Upper lobe of right lung (tissue), 1 donor: Measurements from ENCODE around the gene KIAA0825. TPM values are rescaled to one million over a fixed set of nuclear protein-coding genes. Genes with fewer than 3 reads are reported as not detected.

Source experiments
- ATAC-seq: fragments of 200-7000 bp; cut with Tn5 transposase; one replicate; pipeline ENCODE4 v1.9.1; 2020; ENCODE audit warnings: mild to moderate bottlenecking, moderate library complexity
- DNase-seq: peaks from one replicate; pipeline ENCODE4 v3.0.0-alpha.2; 2020
- H3K27ac ChIP-seq: fragments of 200-600 bp; one replicate; pipeline ENCODE4 v1.8.0; 2022
- H3K27me3 ChIP-seq: fragments of 200-600 bp; one replicate; pipeline ENCODE4 v1.8.0; 2022; ENCODE audit warnings: mild to moderate bottlenecking
- H3K36me3 ChIP-seq: fragments of 200-600 bp; one replicate; pipeline ENCODE4 v1.8.0; 2022
- H3K4me1 ChIP-seq: fragments of 200-600 bp; one replicate; pipeline ENCODE4 v1.8.0; 2022
- H3K4me3 ChIP-seq: fragments of 200-600 bp; one replicate; pipeline ENCODE4 v1.8.0; 2022; ENCODE audit warnings: mild to moderate bottlenecking
- H3K9me3 ChIP-seq: fragments of 200-600 bp; one replicate; pipeline ENCODE4 v1.8.0; 2022
- CTCF ChIP-seq: fragments of 200-600 bp; IDR thresholded peaks from one replicate; pipeline ENCODE4 v1.8.0; 2022; ENCODE audit warnings: antibody characterized with exemption
- intact Hi-C: fragments of 100-400 bp; cut with DNase I; formaldehyde crosslinking; loops from one replicate; pipeline ENCODE4 v1.11.0; 2022
- total RNA-seq: library from RNA; stranded (reverse); fragmentation: NEBNext Ultra II Directional; extraction: Animal tissue kit (Norgen Biotek cat#: 25700); gene quantifications from one replicate; pipeline ENCODE4 v1.2.1, GENCODE V29; 2021
- donor health status: DM: no; HTN: yes; CAD: no; lungs with severe emphysema.

KIAA0825 gene
- total RNA-seq, 1 donor from 2014 or later = 4.4 TPM

- H3K27me3 ChIP-seq = no peaks in the 10 kb centered on the region
- no peak for DNase-seq
- H3K9me3 ChIP-seq = no peaks in the 10 kb centered on the region
- intact Hi-C loops = no loop called here
- H3K27ac ChIP-seq = no peak overlapping the region
- no peak for TF ChIP-seq CTCF
- no peak for ATAC-seq
- H3K4me1 ChIP-seq = no peaks in the 10 kb centered on the region
- H3K4me3 ChIP-seq = no peak overlapping the region
- no peaks in the 10 kb centered on the region for H3K36me3 ChIP-seq
Observed at GRCh38 chr5:94310833-94311232, 307.6 kb downstream of the KIAA0825 start.

GRCh38 chr5:94309141-94309540 is 309.3 kb downstream of the KIAA0825 start:
- intact Hi-C loops = no loop called here

GRCh38 chr5:94308442-94308841 is 310.0 kb downstream of the KIAA0825 start:
- Histone ChIP-seq H3K4me1 (no peaks in the 10 kb centered on the region), H3K4me3 (no peak overlapping the region), H3K9me3 (no peaks in the 10 kb centered on the region), H3K36me3 (no peaks in the 10 kb centered on the region), H3K27me3 (no peaks in the 10 kb centered on the region), H3K27ac (no peak overlapping the region)
- no peak for DNase-seq
- no peak for TF ChIP-seq CTCF
- no peak for ATAC-seq
- intact Hi-C loops = no loop called here

More at GRCh38 chr5:94309141-94309540, 309.3 kb downstream of the KIAA0825 start:
- ATAC-seq (no peak), DNase-seq (no peak)
- H3K27me3 ChIP-seq = no peaks in the 10 kb centered on the region
- no peak overlapping the region for H3K27ac ChIP-seq
- H3K4me1 ChIP-seq = no peaks in the 10 kb centered on the region
- no peak overlapping the region for H3K4me3 ChIP-seq
- no peak for TF ChIP-seq CTCF
- H3K9me3 ChIP-seq = no peaks in the 10 kb centered on the region
- H3K36me3 ChIP-seq = no peaks in the 10 kb centered on the region

- intact Hi-C loops = no loop called here
- H3K4me1 ChIP-seq = no peaks in the 10 kb centered on the region
- no peak overlapping the region for H3K4me3 ChIP-seq
- no peaks in the 10 kb centered on the region for H3K27me3 ChIP-seq
- no peak for ATAC-seq
- no peaks in the 10 kb centered on the region for H3K36me3 ChIP-seq
- H3K9me3 ChIP-seq = no peaks in the 10 kb centered on the region
- DNase-seq = no peak
- no peak for TF ChIP-seq CTCF
- no peak overlapping the region for H3K27ac ChIP-seq
Observed at GRCh38 chr5:94304146-94304545, 314.3 kb downstream of the KIAA0825 start.

GRCh38 chr5:94288937-94289336 is 329.5 kb downstream of the KIAA0825 start:
- intact Hi-C loops = no loop called here
- Histone ChIP-seq H3K27me3 (no peaks in the 10 kb centered on the region), H3K4me3 (no peak overlapping the region), H3K9me3 (no peaks in the 10 kb centered on the region), H3K36me3 (no peaks in the 10 kb centered on the region), H3K4me1 (no peaks in the 10 kb centered on the region), H3K27ac (no peak overlapping the region)
- no peak for TF ChIP-seq CTCF
- DNase-seq (no peak), ATAC-seq (no peak)

- no peaks in the 10 kb centered on the region for H3K36me3 ChIP-seq
- TF ChIP-seq CTCF = no peak
- intact Hi-C loops = no loop called here
- no peak overlapping the region for H3K27ac ChIP-seq
- no peaks in the 10 kb centered on the region for H3K27me3 ChIP-seq
- ATAC-seq (no peak), DNase-seq (no peak)
- H3K4me3 ChIP-seq = no peak overlapping the region
- H3K4me1 ChIP-seq = no peaks in the 10 kb centered on the region
- H3K9me3 ChIP-seq = no peaks in the 10 kb centered on the region
Observed at GRCh38 chr5:94285984-94286383, 332.4 kb downstream of the KIAA0825 start.
